ENCODE results near the gene KMT2B.

The KMT2B gene

GRCh38 chr19:35780717-35781116 lies 62.9 kb downstream of the KMT2B start:
- DNase-seq (ENCODE audit: low spot score) = no peak

- no peak for DNase-seq (ENCODE audit: low spot score)
Measured at GRCh38 chr19:35781650-35782049, 63.8 kb downstream of the KMT2B start.

- no peak for DNase-seq (ENCODE audit: low spot score)
Measured at GRCh38 chr19:35782589-35782988, 64.8 kb downstream of the KMT2B start.

- DNase-seq (ENCODE audit: low spot score) = no peak
Measured at GRCh38 chr19:35783469-35784434, 65.9 kb downstream of the KMT2B start.

- DNase-seq (ENCODE audit: low spot score) = no peak
Measured at GRCh38 chr19:35784503-35785338, 66.9 kb downstream of the KMT2B start.

- DNase-seq (ENCODE audit: low spot score) = no peak
Measured at GRCh38 chr19:35785339-35785627, 67.5 kb downstream of the KMT2B start.

GRCh38 chr19:35786299-35787160 lies 68.7 kb downstream of the KMT2B start:
- DNase-seq (ENCODE audit: low spot score) = peak; percentile 78

GRCh38 chr19:35787227-35787799 lies 69.5 kb downstream of the KMT2B start:
- no peak for DNase-seq (ENCODE audit: low spot score)

Data from HuH-7 (cell line).